GM23338 (cell line): Measurements from ENCODE around the gene EFHC2. TPM values are rescaled to one million over a fixed set of nuclear protein-coding genes. Genes with fewer than 3 reads are reported as not detected.

Experiments used
- ATAC-seq: fragments of 200-7000 bp; cut with Tn5 transposase; 3 replicates; pipeline ENCODE4 v1.9.1; 2020
- DNase-seq: peaks from one replicate; pipeline ENCODE4 v3.0.0-alpha.2; 2015; ENCODE audit warnings: low spot score
- H2AFZ ChIP-seq: fragments of 200-600 bp; sonication (generic); 2 replicates; pipeline ENCODE4 v1.8.0; 2016; ENCODE audit warnings: antibody characterized with exemption, mild to moderate bottlenecking, moderate library complexity
- H3F3A ChIP-seq: fragments of 200-600 bp; sonication (generic); replicated peaks from 2 replicates; pipeline ENCODE4 v1.8.0; 2017; ENCODE audit warnings: antibody characterized with exemption, mixed run types, low read depth
- H3K27ac ChIP-seq: fragments of 200-600 bp; sonication (generic); 2 replicates; pipeline ENCODE4 v1.6.1; 2016; ENCODE audit warnings: low read depth
- H3K27me3 ChIP-seq: fragments of 200-600 bp; sonication (generic); 2 replicates; pipeline ENCODE4 v1.8.0; 2016; ENCODE audit warnings: mild to moderate bottlenecking, mixed run types, moderate library complexity; ENCODE audit not compliant: insufficient read depth
- H3K36me3 ChIP-seq: fragments of 200-600 bp; sonication (generic); 2 replicates; pipeline ENCODE4 v1.8.0; 2016; ENCODE audit warnings: mild to moderate bottlenecking; ENCODE audit not compliant: insufficient read depth
- H3K4me1 ChIP-seq: fragments of 200-600 bp; sonication (generic); 2 replicates; pipeline ENCODE4 v1.8.0; 2016; ENCODE audit warnings: mild to moderate bottlenecking, moderate library complexity; ENCODE audit not compliant: insufficient read depth
- H3K4me2 ChIP-seq: fragments of 200-600 bp; sonication (generic); 2 replicates; pipeline ENCODE4 v1.7.1; 2017; ENCODE audit warnings: mixed run types
- H3K4me3 ChIP-seq: fragments of 200-600 bp; sonication (generic); 2 replicates; pipeline ENCODE4 v1.6.1; 2016; ENCODE audit warnings: mixed run types
- H3K79me2 ChIP-seq: fragments of 200-600 bp; sonication (generic); replicated peaks from 2 replicates; pipeline ENCODE4 v1.8.0; 2017; ENCODE audit warnings: mild to moderate bottlenecking; ENCODE audit not compliant: insufficient read depth
- H3K9me2 ChIP-seq: fragments of 200-600 bp; sonication (generic); 2 replicates; pipeline ENCODE4 v1.8.0; 2017; ENCODE audit not compliant: insufficient read depth
- H4K20me1 ChIP-seq: fragments of 200-600 bp; sonication (generic); replicated peaks from 2 replicates; pipeline ENCODE4 v1.8.0; 2017; ENCODE audit warnings: mild to moderate bottlenecking; ENCODE audit not compliant: insufficient read depth
- H3K27ac Mint-ChIP-seq: 2 replicates; pipeline ENCODE4 v1.8.0; 2020; ENCODE audit warnings: inconsistent platforms, mild to moderate bottlenecking, moderate library complexity, mixed read lengths
- H3K27me3 Mint-ChIP-seq: 3 replicates; pipeline ENCODE4 v1.8.0; 2022; ENCODE audit warnings: low read depth, mild to moderate bottlenecking, moderate library complexity, mixed read lengths, inconsistent platforms; ENCODE audit not compliant: insufficient read depth, poor library complexity
- H3K36me3 Mint-ChIP-seq: 3 replicates; pipeline ENCODE4 v1.8.0; 2021; ENCODE audit warnings: low read depth, mild to moderate bottlenecking, inconsistent platforms, moderate library complexity, mixed read lengths
- H3K4me1 Mint-ChIP-seq: 3 replicates; pipeline ENCODE4 v1.8.0; 2020; ENCODE audit warnings: mild to moderate bottlenecking, inconsistent platforms, mixed read lengths
- H3K4me3 Mint-ChIP-seq: 3 replicates; pipeline ENCODE4 v1.8.0; 2021; ENCODE audit warnings: moderate library complexity, mild to moderate bottlenecking, inconsistent platforms, mixed read lengths
- H3K9me3 Mint-ChIP-seq: 3 replicates; pipeline ENCODE4 v1.8.0; 2020; ENCODE audit warnings: moderate library complexity, mild to moderate bottlenecking, inconsistent platforms, mixed read lengths
- CREB1 ChIP-seq: fragments of 250-450 bp; sonication (Bioruptor Pico); IDR thresholded peaks from 2 replicates; pipeline ENCODE4 v1.5.0; 2020; ENCODE audit warnings: low read depth, mild to moderate bottlenecking, moderate library complexity
- EZH2 ChIP-seq: fragments of 200-600 bp; sonication (generic); IDR thresholded peaks from one replicate; pipeline ENCODE4 v1.8.0; 2017; ENCODE audit warnings: antibody characterized with exemption, mild to moderate bottlenecking, low read depth; ENCODE audit not compliant: unreplicated experiment
- JUNB ChIP-seq: IDR thresholded peaks from one replicate; pipeline ENCODE4 v1.6.1; 2016; ENCODE audit warnings: antibody characterized with exemption; ENCODE audit not compliant: unreplicated experiment
- NANOG ChIP-seq: IDR thresholded peaks from 2 replicates; pipeline ENCODE4 v1.6.1; 2016; ENCODE audit warnings: antibody characterized with exemption, borderline replicate concordance
- POLR2AphosphoS5 ChIP-seq: IDR thresholded peaks from 2 replicates; pipeline ENCODE4 v1.6.1; 2016; ENCODE audit warnings: antibody characterized with exemption, low read depth
- ZNF114 ChIP-seq: fragments of 250-450 bp; sonication (Bioruptor Pico); IDR thresholded peaks from 2 replicates; pipeline ENCODE4 v1.5.0; 2020; ENCODE audit warnings: mild to moderate bottlenecking, moderate library complexity
- ZNF331 ChIP-seq: fragments of 250-450 bp; sonication (Bioruptor Pico); IDR thresholded peaks from 2 replicates; pipeline ENCODE4 v1.5.0; 2020; ENCODE audit warnings: low read depth, mild to moderate bottlenecking, moderate library complexity
- polyA plus RNA-seq: library from polyadenylated mRNA; unstranded; fragments of >200 nt; fragmentation: Nextera tagmentation; extraction: Ambion mirVana; gene quantifications from 2 replicates; pipeline ENCODE4 v1.2.1, GENCODE V29; 2016
- total RNA-seq: library from RNA; depleted of rRNA; stranded (reverse); fragments of >200 nt; shearing (Covaris generic); gene quantifications from 2 replicates; pipeline ENCODE4 v1.2.3, GENCODE V29; 2014
- TF ChIP-seq, protein P1 (sequence below): IDR thresholded peaks from one replicate; pipeline ENCODE4 v1.6.1; 2018; ENCODE audit warnings: antibody characterized with exemption; ENCODE audit not compliant: unreplicated experiment
- TF ChIP-seq, protein P2 (sequence below): fragments of 250-450 bp; sonication (Bioruptor Pico); IDR thresholded peaks from 2 replicates; pipeline ENCODE4 v1.5.0; 2020; ENCODE audit warnings: mild to moderate bottlenecking, moderate library complexity

EFHC2 gene
- total and polyA plus RNA-seq, 2 experiments from 2014 or later, result 3.1 to 3.2 TPM

DNA sequence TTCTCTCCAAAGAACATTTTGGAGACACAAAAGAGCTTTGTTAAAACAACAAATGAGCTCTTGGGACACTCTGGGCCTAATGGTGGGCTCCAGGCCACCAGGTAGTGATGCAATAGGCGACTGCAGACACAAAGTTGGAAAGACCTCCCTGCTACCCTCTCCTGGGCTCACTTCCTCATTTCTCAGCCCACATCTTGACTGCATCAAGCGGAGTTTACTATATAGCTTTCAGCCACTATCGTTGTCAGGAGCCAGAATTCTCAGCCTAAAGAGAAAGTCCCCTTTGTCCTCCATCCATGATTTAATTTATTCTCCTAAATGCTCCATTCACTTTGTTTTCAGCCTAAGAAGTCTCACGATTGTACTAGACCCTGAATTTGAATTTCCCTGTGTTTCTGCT lies 114.9 kb downstream of the EFHC2 start:
- Histone ChIP-seq H4K20me1 (no peaks in the 10 kb centered on the region), H3F3A (no peaks in the 10 kb centered on the region), H3K27ac (no peak overlapping the region), H3K36me3 (no peaks in the 10 kb centered on the region), H3K4me1 (no peaks in the 10 kb centered on the region), H3K4me2 (no peak overlapping the region), H3K9me2 (no peaks in the 10 kb centered on the region), H2AFZ (no peak overlapping the region), H3K27me3 (no peaks in the 10 kb centered on the region), H3K4me3 (no peak overlapping the region), H3K79me2 (no peaks in the 10 kb centered on the region)
- ATAC-seq (no peak), DNase-seq (no peak)
- Mint-ChIP-seq H3K9me3 (no peaks in the 10 kb centered on the region), H3K4me3 (no peak overlapping the region), H3K4me1 (peaks cover 19% of the 10 kb centered on the region), H3K27me3 (peaks cover 5% of the 10 kb centered on the region), H3K27ac (no peak overlapping the region), H3K36me3 (no peaks in the 10 kb centered on the region)
- no peak for TF ChIP-seq JUNB
- no peak for TF ChIP-seq ZNF114
- no peak for TF ChIP-seq EZH2
- TF ChIP-seq ZNF331 (CRISPR knock-in tag), result no peak
- no peak for TF ChIP-seq POLR2AphosphoS5
- TF ChIP-seq NANOG, result no peak
- TF ChIP-seq, protein P1, sequence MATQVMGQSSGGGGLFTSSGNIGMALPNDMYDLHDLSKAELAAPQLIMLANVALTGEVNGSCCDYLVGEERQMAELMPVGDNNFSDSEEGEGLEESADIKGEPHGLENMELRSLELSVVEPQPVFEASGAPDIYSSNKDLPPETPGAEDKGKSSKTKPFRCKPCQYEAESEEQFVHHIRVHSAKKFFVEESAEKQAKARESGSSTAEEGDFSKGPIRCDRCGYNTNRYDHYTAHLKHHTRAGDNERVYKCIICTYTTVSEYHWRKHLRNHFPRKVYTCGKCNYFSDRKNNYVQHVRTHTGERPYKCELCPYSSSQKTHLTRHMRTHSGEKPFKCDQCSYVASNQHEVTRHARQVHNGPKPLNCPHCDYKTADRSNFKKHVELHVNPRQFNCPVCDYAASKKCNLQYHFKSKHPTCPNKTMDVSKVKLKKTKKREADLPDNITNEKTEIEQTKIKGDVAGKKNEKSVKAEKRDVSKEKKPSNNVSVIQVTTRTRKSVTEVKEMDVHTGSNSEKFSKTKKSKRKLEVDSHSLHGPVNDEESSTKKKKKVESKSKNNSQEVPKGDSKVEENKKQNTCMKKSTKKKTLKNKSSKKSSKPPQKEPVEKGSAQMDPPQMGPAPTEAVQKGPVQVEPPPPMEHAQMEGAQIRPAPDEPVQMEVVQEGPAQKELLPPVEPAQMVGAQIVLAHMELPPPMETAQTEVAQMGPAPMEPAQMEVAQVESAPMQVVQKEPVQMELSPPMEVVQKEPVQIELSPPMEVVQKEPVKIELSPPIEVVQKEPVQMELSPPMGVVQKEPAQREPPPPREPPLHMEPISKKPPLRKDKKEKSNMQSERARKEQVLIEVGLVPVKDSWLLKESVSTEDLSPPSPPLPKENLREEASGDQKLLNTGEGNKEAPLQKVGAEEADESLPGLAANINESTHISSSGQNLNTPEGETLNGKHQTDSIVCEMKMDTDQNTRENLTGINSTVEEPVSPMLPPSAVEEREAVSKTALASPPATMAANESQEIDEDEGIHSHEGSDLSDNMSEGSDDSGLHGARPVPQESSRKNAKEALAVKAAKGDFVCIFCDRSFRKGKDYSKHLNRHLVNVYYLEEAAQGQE, result no peak
- TF ChIP-seq CREB1 (CRISPR knock-in tag), result no peak
- TF ChIP-seq, protein P2, sequence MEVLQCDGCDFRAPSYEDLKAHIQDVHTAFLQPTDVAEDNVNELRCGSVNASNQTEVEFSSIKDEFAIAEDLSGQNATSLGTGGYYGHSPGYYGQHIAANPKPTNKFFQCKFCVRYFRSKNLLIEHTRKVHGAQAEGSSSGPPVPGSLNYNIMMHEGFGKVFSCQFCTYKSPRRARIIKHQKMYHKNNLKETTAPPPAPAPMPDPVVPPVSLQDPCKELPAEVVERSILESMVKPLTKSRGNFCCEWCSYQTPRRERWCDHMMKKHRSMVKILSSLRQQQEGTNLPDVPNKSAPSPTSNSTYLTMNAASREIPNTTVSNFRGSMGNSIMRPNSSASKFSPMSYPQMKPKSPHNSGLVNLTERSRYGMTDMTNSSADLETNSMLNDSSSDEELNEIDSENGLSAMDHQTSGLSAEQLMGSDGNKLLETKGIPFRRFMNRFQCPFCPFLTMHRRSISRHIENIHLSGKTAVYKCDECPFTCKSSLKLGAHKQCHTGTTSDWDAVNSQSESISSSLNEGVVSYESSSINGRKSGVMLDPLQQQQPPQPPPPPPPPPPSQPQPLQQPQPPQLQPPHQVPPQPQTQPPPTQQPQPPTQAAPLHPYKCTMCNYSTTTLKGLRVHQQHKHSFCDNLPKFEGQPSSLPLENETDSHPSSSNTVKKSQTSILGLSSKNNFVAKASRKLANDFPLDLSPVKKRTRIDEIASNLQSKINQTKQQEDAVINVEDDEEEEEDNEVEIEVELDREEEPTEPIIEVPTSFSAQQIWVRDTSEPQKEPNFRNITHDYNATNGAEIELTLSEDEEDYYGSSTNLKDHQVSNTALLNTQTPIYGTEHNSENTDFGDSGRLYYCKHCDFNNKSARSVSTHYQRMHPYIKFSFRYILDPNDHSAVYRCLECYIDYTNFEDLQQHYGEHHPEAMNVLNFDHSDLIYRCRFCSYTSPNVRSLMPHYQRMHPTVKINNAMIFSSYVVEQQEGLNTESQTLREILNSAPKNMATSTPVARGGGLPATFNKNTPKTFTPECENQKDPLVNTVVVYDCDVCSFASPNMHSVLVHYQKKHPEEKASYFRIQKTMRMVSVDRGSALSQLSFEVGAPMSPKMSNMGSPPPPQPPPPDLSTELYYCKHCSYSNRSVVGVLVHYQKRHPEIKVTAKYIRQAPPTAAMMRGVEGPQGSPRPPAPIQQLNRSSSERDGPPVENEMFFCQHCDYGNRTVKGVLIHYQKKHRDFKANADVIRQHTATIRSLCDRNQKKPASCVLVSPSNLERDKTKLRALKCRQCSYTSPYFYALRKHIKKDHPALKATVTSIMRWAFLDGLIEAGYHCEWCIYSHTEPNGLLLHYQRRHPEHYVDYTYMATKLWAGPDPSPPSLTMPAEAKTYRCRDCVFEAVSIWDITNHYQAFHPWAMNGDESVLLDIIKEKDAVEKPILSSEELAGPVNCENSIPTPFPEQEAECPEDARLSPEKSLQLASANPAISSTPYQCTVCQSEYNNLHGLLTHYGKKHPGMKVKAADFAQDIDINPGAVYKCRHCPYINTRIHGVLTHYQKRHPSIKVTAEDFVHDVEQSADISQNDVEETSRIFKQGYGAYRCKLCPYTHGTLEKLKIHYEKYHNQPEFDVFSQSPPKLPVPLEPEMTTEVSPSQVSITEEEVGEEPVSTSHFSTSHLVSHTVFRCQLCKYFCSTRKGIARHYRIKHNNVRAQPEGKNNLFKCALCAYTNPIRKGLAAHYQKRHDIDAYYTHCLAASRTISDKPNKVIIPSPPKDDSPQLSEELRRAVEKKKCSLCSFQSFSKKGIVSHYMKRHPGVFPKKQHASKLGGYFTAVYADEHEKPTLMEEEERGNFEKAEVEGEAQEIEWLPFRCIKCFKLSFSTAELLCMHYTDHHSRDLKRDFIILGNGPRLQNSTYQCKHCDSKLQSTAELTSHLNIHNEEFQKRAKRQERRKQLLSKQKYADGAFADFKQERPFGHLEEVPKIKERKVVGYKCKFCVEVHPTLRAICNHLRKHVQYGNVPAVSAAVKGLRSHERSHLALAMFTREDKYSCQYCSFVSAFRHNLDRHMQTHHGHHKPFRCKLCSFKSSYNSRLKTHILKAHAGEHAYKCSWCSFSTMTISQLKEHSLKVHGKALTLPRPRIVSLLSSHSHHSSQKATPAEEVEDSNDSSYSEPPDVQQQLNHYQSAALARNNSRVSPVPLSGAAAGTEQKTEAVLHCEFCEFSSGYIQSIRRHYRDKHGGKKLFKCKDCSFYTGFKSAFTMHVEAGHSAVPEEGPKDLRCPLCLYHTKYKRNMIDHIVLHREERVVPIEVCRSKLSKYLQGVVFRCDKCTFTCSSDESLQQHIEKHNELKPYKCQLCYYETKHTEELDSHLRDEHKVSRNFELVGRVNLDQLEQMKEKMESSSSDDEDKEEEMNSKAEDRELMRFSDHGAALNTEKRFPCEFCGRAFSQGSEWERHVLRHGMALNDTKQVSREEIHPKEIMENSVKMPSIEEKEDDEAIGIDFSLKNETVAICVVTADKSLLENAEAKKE (CRISPR knock-in tag), result no peak
